PFSK-1 (cell line): ENCODE results near the gene PTOV1.

ENCODE experiments used
- POLR2AphosphoS5 ChIP-seq: IDR thresholded peaks from 2 replicates; pipeline ENCODE4 v1.6.1; 2012; ENCODE audit warnings: low read depth, mild to moderate bottlenecking, control low read depth, low read length, moderate library complexity
- REST ChIP-seq, 2 experiments: IDR thresholded peaks; 2 replicates each; pipeline versions ENCODE4 v1.6.1 to v1.8.0; 2011 to 2012; ENCODE audit warnings: low read depth in 2 of 2, low read length in 2 of 2, control low read depth in 1 of 2, inconsistent platforms in 1 of 2, mild to moderate bottlenecking in 1 of 2, moderate library complexity in 1 of 2; ENCODE audit not compliant: insufficient read depth in 1 of 2
- SIN3A ChIP-seq: IDR thresholded peaks from 2 replicates; pipeline ENCODE4 v1.6.1; 2012; ENCODE audit warnings: mild to moderate bottlenecking, low read length, moderate library complexity, borderline replicate concordance; ENCODE audit not compliant: insufficient read depth

- TF ChIP-seq REST (IDR thresholded peaks at IDR 0.05; ENCODE audit: insufficient read depth in 1 of 2, low read depth in 2 of 2, low read length in 2 of 2), result no peak
- no peak for TF ChIP-seq POLR2AphosphoS5
- no peak for TF ChIP-seq SIN3A
Observed at GRCh38 chr19:49883094-49883493, 32.1 kb downstream of the PTOV1 start.
